Measurements from ENCODE around the gene MZT1.
"Not testable (repeated sequence)": the region's sequence is repeated elsewhere in the genome, so short reads cannot be mapped to it uniquely, and the experiment has no call there.

The MZT1 gene

GRCh38 chr13:72726726-72727416 is 558 bp downstream of the MZT1 start (continued):
- TF ChIP-seq REST (tag by site-specific recombination; IDR thresholded peaks at IDR 0.05) = peak; percentile 42; the same call in 1 of the 2 replicates
- no peak for TF ChIP-seq ZNF747 (tag by site-specific recombination; IDR thresholded peaks at IDR 0.05)
- no peak for TF ChIP-seq ZNF558 (tag by site-specific recombination; IDR thresholded peaks at IDR 0.05)
- TF ChIP-seq TRIM28 (IDR thresholded peaks at IDR 0.05; ENCODE audit: borderline replicate concordance, low read length) = no peak; the same call in 1 of the 2 replicates
- TF ChIP-seq ZNF324 (tag by site-specific recombination; IDR thresholded peaks at IDR 0.05) = no peak
- no peak for TF ChIP-seq OSR2 (tag by site-specific recombination; IDR thresholded peaks at IDR 0.05)
- no peak for TF ChIP-seq ZNF654 (tag by site-specific recombination; IDR thresholded peaks at IDR 0.05; ENCODE audit: low read depth)
- 0 out of 2 replicates have a peak, but pooled peaks have one; percentile 41 for TF ChIP-seq HIC1 (tag by site-specific recombination; IDR thresholded peaks at IDR 0.05)
- peak; percentile 88 for TF ChIP-seq ZNF335 (tag by site-specific recombination; conservative IDR thresholded peaks at IDR 0.05)
- peak; percentile 97 for TF ChIP-seq KLF1 (tag by site-specific recombination; IDR thresholded peaks at IDR 0.05)
- peak; percentile 31; the same call in 1 of the 2 replicates for TF ChIP-seq ZIC2 (tag by site-specific recombination; IDR thresholded peaks at IDR 0.05)
- TF ChIP-seq ZNF677 (tag by site-specific recombination; IDR thresholded peaks at IDR 0.05) = no peak
- TF ChIP-seq ZNF514 (tag by site-specific recombination; IDR thresholded peaks at IDR 0.05) = no peak
- TF ChIP-seq, protein P1, sequence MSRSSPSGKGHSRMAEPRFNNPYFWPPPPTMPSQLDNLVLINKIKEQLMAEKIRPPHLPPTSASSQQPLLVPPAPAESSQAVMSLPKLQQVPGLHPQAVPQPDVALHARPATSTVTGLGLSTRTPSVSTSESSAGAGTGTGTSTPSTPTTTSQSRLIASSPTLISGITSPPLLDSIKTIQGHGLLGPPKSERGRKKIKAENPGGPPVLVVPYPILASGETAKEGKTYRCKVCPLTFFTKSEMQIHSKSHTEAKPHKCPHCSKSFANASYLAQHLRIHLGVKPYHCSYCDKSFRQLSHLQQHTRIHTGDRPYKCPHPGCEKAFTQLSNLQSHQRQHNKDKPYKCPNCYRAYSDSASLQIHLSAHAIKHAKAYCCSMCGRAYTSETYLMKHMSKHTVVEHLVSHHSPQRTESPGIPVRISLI (tag by site-specific recombination; IDR thresholded peaks at IDR 0.05) = 0 out of 2 replicates have a peak, but pooled peaks have one; percentile 11
- TF ChIP-seq ZFP37 (tag by site-specific recombination; IDR thresholded peaks at IDR 0.05) = peak; percentile 76; the same call in 1 of the 2 replicates
- TF ChIP-seq ZNF366 (tag by site-specific recombination; conservative IDR thresholded peaks at IDR 0.05) = 0 out of 2 replicates have a peak, but pooled peaks have one; percentile 30
- peak; percentile 70 for TF ChIP-seq KLF16 (tag by site-specific recombination; IDR thresholded peaks at IDR 0.05)

DNA sequence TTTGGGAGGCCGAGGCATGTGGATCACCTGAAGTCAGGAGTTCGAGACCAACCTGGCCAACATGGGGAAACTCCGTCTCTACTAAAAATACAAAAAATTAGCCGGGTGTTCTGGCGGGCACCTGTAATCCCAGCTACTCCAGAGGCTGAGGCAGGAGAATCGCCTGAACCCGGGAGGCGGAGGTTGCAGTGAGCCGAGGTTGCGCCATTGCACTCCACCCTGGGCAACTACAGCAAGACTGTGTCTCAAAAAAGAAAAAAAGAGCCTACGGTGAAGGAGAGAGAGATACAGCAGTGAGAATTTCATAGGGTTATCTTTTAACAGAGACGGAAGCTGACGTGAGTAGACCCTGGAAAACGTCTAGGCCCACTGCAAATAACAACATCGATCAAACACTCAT is 1.2 kb downstream of the MZT1 start:
- POLR2A ChIA-PET; H3K27ac ChIP-seq (ENCODE audit: extremely low read depth, low read depth, low read length); H3K4me1 ChIP-seq (ENCODE audit: control insufficient read depth, insufficient read depth, low read length); H3K9me3 ChIP-seq (ENCODE audit: control insufficient read depth, insufficient read depth, low read depth, low read length); H3K4me3 ChIP-seq (ENCODE audit: low read depth, low read length): not testable (repeated sequence)
- peaks cover 0 to 55% of the 10 kb centered on the region in 2 experiments; a peak in 1 of 3 replicates for H3K36me3 ChIP-seq (ENCODE audit: control insufficient read depth in 2 of 2, insufficient read depth in 1 of 2, low read length in 2 of 2)
- CTCF ChIA-PET = interaction anchor here (0.6 to 0.7 kb wide), 2 partner anchors 167 to 187 kb away, joined by 3 read pairs; no protein-coding TSS in a partner anchor
